ENCODE results near the gene EPO.
"Not testable (repeated sequence)": the region's sequence is repeated elsewhere in the genome, so short reads cannot be mapped to it uniquely, and the experiment has no call there.

EPO gene

DNA sequence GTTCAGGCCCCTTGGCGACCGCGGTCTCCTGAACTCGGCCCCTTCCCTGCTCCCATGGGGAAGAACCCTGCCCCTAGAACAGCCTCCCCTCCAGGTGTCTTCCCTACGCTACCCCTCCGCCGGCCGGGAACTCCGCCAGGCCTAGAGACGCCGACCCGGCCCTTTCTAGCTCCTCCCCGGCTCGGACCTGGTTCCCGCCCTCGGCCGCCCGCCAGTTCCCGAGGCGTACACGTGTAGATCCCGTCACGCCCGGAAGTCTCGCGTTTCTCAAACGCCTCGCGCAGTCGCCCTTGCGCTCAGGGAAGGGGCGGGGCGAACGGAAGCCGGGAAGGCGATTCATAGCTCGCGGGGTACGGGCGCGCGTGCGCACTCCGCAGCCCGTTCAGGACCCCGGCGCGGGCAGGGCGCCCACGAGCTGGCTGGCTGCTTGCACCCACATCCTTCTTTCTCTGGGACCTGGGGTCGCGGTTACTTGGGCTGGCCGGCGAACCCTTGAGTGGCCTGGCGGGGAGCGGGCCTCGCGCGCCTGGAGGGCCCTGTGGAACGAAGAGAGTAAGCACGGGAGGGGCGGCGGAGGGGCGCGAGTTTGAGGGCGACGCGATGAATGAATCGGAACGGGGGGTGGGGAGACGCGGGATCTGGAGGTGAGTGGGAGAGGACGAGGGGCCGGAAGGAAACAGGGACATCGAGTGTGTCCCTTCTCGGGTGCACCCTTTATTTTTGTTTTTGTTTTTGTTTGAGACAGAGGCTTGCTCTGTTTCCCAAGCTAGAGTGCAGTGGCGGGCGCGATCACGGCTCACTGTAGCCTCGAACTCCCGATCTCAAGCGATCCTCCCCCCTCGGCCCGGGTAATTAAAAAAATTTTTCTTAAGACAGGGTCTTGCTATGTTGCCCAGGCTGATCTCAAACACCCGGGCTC, 14.3 kb upstream of the EPO start, which contains the start of gene POP7:
Gene POP7, plus strand, starts transcription at position 369 of the 919 bp plus-strand sequence. CDS start 710 bp downstream, outside the sequence.
- peak; percentile 96 for DNase-seq (ENCODE audit: low spot score)

DNA sequence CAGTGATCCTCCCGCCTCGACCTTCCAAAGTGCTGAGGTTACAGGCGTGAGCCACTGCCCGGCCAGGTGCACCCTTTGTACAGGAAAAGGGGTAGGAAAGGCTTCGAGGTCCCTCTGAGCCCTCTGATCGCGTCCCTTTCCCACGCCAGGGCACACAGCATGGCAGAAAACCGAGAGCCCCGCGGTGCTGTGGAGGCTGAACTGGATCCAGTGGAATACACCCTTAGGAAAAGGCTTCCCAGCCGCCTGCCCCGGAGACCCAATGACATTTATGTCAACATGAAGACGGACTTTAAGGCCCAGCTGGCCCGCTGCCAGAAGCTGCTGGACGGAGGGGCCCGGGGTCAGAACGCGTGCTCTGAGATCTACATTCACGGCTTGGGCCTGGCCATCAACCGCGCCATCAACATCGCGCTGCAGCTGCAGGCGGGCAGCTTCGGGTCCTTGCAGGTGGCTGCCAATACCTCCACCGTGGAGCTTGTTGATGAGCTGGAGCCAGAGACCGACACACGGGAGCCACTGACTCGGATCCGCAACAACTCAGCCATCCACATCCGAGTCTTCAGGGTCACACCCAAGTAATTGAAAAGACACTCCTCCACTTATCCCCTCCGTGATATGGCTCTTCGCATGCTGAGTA, 13.5 kb upstream of the EPO start:
- DNase-seq (ENCODE audit: low spot score) = no peak

DNA sequence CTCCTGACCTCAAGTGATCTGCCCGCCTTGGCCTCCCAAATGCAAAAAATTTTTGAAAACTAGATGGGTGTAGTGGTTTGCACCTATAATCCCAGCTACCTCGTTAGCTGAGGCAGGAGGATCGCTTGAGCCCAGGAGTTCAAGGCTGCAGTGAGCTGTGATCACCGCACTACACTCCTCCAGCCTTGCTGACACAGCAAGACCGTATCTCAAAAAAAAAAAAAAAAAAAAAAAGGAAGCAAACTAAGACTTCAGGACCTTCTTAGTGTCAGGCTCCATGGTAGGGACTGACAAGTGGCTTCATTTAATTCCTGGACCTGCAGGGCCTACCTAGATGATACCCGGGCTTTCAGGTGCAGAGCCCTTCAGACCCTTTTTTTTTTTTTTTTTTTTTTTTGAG, 11.9 kb upstream of the EPO start:
- DNase-seq (ENCODE audit: low spot score) = no peak

DNA sequence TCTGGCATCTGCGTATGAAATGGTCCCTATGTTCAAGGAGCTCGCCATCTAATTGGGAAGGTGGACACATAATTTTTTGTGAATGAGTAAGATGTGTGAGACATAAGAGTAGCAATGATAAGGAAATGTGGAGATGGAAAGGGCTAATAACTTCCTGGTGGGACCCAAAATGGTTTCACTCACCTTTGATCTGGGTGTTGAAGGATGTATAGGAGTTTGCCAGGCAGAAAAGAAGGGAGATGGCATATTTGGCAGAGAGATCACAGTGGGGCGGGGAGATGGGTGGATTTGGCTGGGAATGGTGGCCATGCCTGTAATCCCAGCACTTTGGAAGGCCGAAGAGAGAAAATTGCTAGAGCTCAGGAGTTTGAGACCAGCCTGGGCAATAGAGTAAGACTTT, 9.8 kb upstream of the EPO start:
- DNase-seq (ENCODE audit: low spot score) = no peak

DNA sequence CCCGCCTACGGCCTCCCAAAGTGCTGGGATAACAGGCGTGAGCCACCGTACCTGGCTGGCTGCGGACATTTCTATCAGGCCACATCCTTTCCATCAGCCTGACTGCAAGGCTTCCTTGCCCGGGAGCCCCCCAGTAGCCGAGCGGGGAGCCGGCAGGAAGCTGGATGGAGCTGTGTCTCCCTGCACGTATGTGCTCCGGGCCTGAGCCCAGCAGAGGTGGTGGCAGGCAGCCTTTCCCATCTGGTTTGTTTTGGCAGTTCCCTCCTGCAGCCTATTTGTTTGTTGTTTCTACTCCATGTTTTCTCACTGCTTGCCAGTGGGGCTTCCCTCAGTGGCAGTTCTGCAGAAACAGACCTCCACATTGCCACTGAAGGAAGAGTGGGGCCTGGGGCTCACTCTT, 8.9 kb upstream of the EPO start:
- no peak for DNase-seq (ENCODE audit: low spot score)

DNA sequence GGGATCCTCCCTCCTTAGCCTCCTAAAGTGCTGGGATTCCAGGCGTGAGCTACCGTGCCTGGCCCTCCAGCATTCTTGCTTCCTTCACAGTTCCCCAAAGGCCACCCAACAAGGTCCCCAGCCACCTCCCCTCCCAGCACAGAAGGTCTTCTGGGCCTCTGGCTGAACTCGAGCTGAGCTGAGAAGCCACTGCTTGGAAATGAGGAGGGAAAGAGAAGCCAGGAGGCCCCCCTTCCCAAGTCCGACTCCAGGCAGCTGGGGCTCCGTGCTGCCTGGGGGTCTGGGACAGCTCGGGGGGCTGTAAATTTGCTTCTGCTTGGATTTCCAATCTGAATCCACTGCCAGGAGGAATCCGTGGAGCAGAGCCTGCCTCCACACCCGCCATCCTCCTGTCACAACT, 5.5 kb upstream of the EPO start:
- no peak for DNase-seq (ENCODE audit: low spot score)

DNA sequence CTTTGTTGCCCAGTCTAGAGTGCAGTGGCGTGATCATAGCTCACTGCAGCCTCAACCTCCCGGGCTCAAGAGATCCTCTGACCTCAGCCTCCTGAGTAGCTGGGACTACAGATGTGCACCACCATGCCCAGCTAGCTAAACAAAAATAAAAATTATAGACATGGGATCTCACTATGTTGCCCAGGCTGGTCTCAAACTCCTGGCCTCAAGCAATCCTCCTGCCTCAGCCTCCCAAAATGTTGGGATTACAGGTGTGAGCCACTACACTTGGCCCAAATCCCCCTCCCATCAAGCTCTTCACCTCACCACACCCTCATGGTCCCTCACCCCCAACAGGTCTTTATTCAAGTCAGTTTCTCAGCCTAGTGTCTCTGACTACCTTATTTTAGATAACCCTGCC, 3.2 kb upstream of the EPO start:
- not testable (repeated sequence) for DNase-seq (ENCODE audit: low spot score)

DNA sequence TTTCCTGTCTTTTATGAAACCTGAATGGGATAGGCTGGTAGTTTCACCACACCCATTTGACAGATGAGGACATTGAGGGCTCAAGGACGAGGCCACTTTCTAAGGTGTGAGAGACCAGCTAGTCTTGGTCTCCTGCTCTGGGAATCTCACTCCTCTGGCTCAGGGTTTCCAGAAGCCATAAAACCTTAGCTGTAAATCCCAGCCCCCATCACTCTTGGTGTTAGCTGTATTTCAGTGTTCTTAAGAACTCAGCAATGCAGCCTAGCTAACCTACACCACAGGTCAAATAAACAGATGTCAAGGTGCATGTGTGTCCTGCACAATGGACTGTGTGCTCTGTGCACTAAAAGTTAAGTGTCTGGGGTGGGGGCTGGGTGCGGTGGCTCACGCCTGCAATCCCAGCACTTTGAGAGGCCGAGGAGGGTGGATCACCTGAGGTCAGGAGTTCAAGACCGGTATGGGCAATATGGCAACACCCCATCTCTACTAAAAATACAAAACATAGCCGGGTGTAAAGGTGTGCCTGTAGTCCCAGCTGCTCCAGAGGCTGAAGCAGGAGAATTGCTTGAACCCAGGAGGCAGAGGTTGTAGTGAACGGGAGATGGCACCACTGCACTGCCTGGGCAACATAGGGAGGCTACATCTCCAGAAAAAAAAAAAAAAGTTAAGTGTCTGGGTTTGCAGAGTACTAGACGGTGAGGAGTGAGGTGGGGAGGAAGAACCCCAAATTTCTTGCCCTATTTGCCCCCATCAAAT, 567 bp upstream of the EPO start:
- no peak for DNase-seq (ENCODE audit: low spot score)

DNA sequence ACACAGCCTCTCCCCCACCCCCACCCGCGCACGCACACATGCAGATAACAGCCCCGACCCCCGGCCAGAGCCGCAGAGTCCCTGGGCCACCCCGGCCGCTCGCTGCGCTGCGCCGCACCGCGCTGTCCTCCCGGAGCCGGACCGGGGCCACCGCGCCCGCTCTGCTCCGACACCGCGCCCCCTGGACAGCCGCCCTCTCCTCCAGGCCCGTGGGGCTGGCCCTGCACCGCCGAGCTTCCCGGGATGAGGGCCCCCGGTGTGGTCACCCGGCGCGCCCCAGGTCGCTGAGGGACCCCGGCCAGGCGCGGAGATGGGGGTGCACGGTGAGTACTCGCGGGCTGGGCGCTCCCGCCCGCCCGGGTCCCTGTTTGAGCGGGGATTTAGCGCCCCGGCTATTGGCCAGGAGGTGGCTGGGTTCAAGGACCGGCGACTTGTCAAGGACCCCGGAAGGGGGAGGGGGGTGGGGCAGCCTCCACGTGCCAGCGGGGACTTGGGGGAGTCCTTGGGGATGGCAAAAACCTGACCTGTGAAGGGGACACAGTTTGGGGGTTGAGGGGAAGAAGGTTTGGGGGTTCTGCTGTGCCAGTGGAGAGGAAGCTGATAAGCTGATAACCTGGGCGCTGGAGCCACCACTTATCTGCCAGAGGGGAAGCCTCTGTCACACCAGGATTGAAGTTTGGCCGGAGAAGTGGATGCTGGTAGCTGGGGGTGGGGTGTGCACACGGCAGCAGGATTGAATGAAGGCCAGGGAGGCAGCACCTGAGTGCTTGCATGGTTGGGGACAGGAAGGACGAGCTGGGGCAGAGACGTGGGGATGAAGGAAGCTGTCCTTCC, 620 bp downstream of the EPO start:
- no peak for DNase-seq (ENCODE audit: low spot score)

DNA sequence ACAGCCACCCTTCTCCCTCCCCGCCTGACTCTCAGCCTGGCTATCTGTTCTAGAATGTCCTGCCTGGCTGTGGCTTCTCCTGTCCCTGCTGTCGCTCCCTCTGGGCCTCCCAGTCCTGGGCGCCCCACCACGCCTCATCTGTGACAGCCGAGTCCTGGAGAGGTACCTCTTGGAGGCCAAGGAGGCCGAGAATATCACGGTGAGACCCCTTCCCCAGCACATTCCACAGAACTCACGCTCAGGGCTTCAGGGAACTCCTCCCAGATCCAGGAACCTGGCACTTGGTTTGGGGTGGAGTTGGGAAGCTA, 1.2 kb downstream of the EPO start:
- no peak for DNase-seq (ENCODE audit: low spot score)

DNA sequence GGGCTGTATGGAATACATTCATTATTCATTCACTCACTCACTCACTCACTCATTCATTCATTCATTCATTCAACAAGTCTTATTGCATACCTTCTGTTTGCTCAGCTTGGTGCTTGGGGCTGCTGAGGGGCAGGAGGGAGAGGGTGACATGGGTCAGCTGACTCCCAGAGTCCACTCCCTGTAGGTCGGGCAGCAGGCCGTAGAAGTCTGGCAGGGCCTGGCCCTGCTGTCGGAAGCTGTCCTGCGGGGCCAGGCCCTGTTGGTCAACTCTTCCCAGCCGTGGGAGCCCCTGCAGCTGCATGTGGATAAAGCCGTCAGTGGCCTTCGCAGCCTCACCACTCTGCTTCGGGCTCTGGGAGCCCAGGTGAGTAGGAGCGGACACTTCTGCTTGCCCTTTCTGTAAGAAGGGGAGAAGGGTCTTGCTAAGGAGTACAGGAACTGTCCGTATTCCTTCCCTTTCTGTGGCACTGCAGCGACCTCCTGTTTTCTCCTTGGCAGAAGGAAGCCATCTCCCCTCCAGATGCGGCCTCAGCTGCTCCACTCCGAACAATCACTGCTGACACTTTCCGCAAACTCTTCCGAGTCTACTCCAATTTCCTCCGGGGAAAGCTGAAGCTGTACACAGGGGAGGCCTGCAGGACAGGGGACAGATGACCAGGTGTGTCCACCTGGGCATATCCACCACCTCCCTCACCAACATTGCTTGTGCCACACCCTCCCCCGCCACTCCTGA, 2.4 kb downstream of the EPO start:
- DNase-seq (ENCODE audit: low spot score) = no peak

DNA sequence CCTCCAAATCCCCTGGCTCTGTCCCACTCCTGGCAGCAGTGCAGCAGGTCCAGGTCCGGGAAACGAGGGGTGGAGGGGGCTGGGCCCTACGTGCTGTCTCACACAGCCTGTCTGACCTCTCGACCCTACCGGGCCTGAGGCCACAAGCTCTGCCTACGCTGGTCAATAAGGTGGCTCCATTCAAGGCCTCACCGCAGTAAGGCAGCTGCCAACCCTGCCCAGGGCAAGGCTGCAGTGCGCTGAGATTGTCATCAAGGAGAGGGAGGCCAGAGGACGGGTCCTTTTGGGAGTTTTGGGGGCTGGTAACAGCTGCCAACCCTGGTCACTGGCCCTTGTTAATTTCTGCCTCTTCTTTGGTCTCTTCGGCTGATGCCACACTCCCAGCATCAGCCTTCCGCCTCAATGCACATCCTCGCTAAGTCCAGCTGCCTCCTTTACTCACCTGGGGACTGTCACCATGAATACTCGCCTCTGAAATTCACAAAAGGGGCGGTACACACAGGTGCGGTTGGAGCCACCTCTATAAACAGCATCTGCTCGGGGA, 3.5 kb downstream of the EPO start:
- no peak for DNase-seq (ENCODE audit: low spot score)

DNA sequence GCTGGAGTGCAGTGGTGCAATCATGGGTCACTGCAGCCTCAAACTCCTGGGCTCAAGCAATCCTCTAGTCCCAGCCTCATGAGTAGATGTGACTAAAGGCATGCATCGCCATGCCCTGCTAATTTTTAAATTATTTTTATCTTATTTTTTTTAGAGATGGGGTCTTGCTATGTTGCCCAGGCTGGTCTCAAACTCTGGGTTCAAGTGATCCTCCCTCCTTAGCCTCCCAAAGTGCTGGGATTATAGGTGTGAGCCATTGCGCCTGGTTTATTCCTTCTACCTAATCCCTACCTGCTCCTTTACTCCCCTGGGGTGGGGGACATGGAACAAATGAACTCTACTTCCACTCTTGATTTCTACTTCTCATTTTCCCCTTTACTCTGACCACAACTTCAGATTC, 4.1 kb downstream of the EPO start:
- DNase-seq (ENCODE audit: low spot score) = not testable (repeated sequence)

DNA sequence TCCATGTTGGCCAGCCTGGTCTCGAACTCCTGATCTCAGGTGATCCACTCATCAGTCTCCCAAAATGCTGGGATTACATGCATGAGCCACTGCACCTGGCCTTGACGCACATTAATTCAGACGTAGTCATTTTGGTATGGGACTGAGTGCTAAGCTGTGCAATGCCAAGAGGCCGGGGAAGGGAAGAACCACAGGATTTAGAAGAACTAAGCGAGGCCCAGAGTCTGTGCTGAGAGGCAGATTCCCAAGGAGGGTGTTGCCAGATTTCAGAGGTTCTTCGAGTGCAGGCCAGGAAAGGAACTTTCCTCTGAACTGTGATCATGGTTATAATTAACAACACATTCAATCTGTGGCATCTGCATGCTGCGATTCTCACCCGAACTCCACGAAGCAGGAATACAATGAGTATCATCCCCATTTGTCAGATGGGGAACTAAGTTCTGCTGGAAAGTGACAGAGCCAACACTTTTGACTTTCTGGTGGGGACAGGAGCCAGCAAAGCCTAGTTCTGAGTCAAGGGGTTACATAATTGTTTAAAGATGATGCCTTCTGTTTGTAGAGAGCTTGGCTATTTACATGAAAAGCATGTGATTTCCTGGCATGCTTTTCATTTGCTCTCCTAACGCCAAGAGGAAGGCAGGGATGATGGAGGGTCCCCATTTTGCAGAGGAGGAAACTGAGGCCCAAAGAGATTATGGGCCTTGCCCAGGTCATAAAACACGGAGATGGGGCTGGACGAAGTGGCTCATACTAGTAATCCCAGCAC, 6.9 kb downstream of the EPO start:
- no peak for DNase-seq (ENCODE audit: low spot score)

DNA sequence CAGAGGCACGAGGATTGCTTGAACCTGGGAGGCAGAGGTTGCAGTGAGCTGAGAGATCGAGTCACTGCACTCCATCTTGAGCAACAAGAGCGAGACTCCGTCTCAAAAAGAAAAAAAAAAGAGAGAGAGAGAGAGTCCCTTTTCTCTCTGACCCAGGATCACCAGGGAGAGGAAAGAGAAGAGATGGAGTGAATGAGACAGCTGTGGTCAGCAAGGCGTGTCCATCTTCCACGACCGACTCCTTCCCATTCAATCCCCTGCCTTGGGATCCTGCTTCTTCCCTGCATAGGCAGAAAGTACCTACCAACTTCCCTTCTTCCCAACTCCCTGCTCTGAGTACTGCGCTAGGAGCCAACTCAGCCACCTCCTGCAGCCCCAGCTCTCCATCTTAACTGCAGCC, 7.9 kb downstream of the EPO start:
- no peak for DNase-seq (ENCODE audit: low spot score)

DNA sequence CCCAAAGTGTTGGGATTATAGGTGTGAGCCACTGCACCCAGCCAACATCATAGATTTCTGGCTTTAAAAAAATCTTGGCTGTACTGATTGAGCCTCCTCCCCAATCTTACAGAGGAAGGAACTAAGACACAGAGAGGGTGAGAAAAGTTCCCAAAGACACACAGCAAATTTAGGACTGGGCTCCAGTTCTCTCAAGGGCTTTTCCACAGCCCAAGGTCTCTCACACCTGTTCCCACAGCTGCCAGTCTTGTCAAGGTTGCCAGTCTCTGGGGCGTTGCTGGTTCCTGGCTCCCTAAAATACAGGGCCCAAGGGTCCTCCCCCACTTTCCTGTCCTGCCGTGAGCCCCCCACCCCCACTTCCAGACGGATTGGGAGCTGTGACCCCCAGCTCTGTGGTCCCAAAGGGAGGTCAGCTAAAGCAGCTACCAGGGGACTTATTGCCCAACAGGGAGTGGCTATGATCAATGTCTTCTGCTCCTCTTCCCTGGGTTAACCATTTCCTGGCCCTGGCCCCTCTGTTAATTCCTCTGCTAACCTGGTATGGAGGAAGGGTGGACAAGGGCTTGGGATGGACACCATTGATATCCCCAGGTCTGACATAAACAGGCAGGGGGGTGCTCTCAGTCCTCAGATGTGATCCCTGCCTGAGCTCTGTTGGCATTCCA, 10.0 kb downstream of the EPO start:
- DNase-seq (ENCODE audit: low spot score) = no peak

DNA sequence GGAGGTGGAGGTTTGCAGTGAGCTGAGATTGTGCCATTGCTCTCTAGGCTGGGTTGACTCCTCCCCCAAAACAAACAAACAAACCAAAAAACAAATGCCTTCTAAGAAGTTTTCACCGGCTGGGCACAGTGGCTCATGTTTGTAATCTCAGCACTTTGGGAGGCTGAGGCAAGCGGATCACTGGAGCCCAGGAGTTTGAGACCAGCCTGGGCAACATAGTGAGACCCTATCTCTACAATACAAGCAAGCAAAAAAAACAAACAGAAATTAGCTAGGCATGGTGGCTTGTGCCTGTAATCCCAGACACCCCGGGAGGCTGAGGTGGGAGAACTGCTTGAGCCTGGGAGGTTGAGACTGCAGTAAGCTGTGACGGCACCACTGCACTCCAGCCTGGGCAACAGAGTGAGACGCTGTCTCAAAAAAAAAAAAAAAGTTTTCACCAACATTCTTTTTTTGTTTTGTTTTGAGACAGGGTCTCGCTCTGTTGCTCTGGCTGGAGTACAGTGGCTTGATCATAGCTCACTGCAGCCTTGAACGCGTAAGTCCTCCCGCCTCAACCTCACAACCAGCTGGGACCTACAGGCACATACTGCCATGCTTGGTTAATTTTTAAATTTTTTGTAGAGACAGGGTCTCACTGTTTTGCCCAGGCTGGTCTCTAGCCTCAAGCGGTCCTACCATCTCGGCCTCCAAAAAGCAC, 11.8 kb downstream of the EPO start:
- DNase-seq (ENCODE audit: low spot score) = no peak

DNA sequence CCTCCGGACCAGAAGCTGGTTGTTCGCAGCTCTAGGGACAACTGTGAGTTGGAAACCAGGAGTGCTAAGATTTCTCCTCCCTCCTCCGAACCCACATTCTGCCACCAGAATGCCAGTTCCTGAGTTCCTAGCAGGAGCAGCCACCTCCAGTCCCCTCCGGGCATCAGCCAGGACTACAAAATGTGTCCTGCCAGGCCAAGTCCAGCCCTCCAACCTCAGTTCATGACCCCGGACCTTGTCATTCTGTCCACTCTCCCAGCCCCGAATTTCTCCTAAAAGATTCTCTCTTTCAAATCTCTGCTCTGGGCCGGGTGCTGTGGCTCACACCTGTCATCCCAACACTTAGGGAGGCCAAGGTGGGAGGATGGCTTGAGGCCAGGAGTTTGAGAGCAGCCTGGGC, 15.5 kb downstream of the EPO start:
- DNase-seq (ENCODE audit: low spot score) = no peak

DNA sequence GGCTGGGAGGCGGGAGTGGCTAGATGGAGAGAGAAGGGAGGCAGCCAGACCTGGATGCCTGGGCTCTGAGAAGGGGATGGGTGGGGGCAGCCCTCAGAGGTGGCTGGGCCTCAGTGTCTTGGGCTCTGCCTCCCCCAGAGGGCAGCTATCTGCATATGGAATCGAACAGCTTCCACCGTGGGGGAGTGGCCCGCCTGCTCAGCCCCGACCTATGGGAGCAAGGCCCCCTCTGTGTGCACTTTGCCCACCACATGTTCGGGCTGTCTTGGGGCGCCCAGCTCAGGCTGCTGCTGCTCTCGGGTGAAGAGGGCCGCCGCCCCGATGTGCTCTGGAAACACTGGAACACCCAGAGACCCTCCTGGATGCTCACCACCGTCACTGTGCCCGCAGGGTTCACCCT, 16.4 kb downstream of the EPO start:
- DNase-seq (ENCODE audit: low spot score) = no peak
